H1 (cell line): ENCODE data around the gene ZNF836. TPM values are rescaled to one million over a fixed set of nuclear protein-coding genes. Genes with fewer than 3 reads are reported as not detected.

Experiments
- CTCF ChIA-PET: fragments of 300-600 bp; sonication (Branson Sonifier 250); formaldehyde crosslinking; loops from one replicate; lab custom pipeline; 2021; ENCODE audit not compliant: partially characterized antibody; lab: Charles Lee
- POLR2A ChIA-PET: fragments of 300-600 bp; sonication (Branson Sonifier 250); formaldehyde crosslinking; loops from one replicate; lab custom pipeline; 2021; ENCODE audit warnings: inconsistent platforms; ENCODE audit not compliant: partially characterized antibody; lab: Charles Lee
- DNase-seq, 2 experiments: peaks; one replicate each; pipeline versions ENCODE4 v3.0.0 to v3.0.0-alpha.2; 2010 to 2022; ENCODE audit warnings: low spot score in 2 of 2, low read depth in 1 of 2, mixed read lengths in 1 of 2
- FAIRE-seq: peaks from 2 replicates; lab custom pipeline; 2011; peaks lifted over from hg19 to GRCh38; lab: Jason Lieb, UNC
- H2AFZ ChIP-seq: 2 replicates; pipeline ENCODE4 v1.8.1; 2012; ENCODE audit warnings: low read length, inconsistent platforms
- H2AK5ac ChIP-seq: 2 replicates; pipeline ENCODE4 v1.6.1; 2013; ENCODE audit warnings: low read depth, low read length
- H2BK120ac ChIP-seq: replicated peaks from 2 replicates; pipeline ENCODE3; 2013; ENCODE audit warnings: low read depth, low read length, inconsistent platforms
- H2BK12ac ChIP-seq: 2 replicates; pipeline ENCODE4 v1.6.1; 2013; ENCODE audit warnings: low read depth, low read length
- H2BK15ac ChIP-seq: 2 replicates; pipeline ENCODE4 v1.6.1; 2013; ENCODE audit warnings: low read length
- H2BK20ac ChIP-seq: 2 replicates; pipeline ENCODE4 v1.6.1; 2013; ENCODE audit warnings: low read length
- H2BK5ac ChIP-seq: 2 replicates; pipeline ENCODE4 v1.6.1; 2013; ENCODE audit warnings: low read depth, low read length
- H3K14ac ChIP-seq: 2 replicates; pipeline ENCODE4 v1.6.1; 2013; ENCODE audit warnings: inconsistent platforms; ENCODE audit not compliant: insufficient read length
- H3K18ac ChIP-seq: 2 replicates; pipeline ENCODE4 v1.6.1; 2013; ENCODE audit warnings: low read length; ENCODE audit errors: extremely low read depth
- H3K23ac ChIP-seq: 2 replicates; pipeline ENCODE4 v1.6.1; 2013; ENCODE audit warnings: inconsistent platforms; ENCODE audit not compliant: insufficient read length
- H3K23me2 ChIP-seq: 2 replicates; pipeline ENCODE4 v1.6.1; 2013; ENCODE audit warnings: low read depth, low read length
- H3K27ac ChIP-seq: 2 replicates; pipeline ENCODE4 v1.6.1; 2011; ENCODE audit warnings: low read depth, low read length, inconsistent platforms
- H3K27me3 ChIP-seq, 4 experiments: replicated peaks in 1 of 4; 1 replicate in 1 of 4; 2 replicates in 3 of 4; pipeline versions ENCODE4 v1.6.1 to v1.8.1; 2011 to 2013; ENCODE audit warnings: low read length in 3 of 4, mild to moderate bottlenecking in 3 of 4, inconsistent platforms in 2 of 4, mixed read lengths in 2 of 4, moderate library complexity in 1 of 4; ENCODE audit not compliant: control insufficient read depth in 3 of 4, insufficient read depth in 3 of 4; ENCODE audit errors: extremely low read depth in 1 of 4
- H3K36me3 ChIP-seq, 4 experiments: 2 replicates each; pipeline versions ENCODE4 v1.6.1 to v1.8.1; 2011 to 2013; ENCODE audit warnings: mild to moderate bottlenecking in 4 of 4, low read length in 3 of 4, moderate library complexity in 2 of 4, control low read depth in 1 of 4, inconsistent platforms in 1 of 4; ENCODE audit not compliant: insufficient read depth in 4 of 4, control insufficient read depth in 2 of 4
- H3K4ac ChIP-seq: replicated peaks from 2 replicates; pipeline ENCODE3; 2013; ENCODE audit warnings: low read length, low read depth, mixed read lengths, inconsistent platforms; ENCODE audit not compliant: insufficient read length
- H3K4me1 ChIP-seq, 4 experiments: replicated peaks in 1 of 4; 1 replicate in 1 of 4; 2 replicates in 3 of 4; pipeline versions ENCODE4 v1.6.1 to v1.8.1; 2011 to 2013; ENCODE audit warnings: low read length in 3 of 4, inconsistent platforms in 2 of 4, mixed read lengths in 1 of 4; ENCODE audit not compliant: insufficient read depth in 4 of 4, control insufficient read depth in 3 of 4
- H3K4me2 ChIP-seq, 2 experiments: 2 replicates each; pipeline versions ENCODE4 v1.6.1 to v1.8.1; 2011 to 2013; ENCODE audit warnings: low read depth in 2 of 2, low read length in 2 of 2, control low read depth in 1 of 2, inconsistent platforms in 1 of 2, mild to moderate bottlenecking in 1 of 2; ENCODE audit not compliant: insufficient read depth in 1 of 2
- H3K4me3 ChIP-seq, 4 experiments: fragments of 200-600, 300-600 bp in 1 of 4; sonication (generic), shearing (Covaris generic), sonication (Bioruptor Twin) in 1 of 4; 2 replicates each; pipeline versions ENCODE4 v1.5.1 to v1.8.1; 2011 to 2016; ENCODE audit warnings: low read length in 4 of 4, low read depth in 3 of 4, control low read depth in 2 of 4, inconsistent platforms in 2 of 4, mild to moderate bottlenecking in 2 of 4, mixed read lengths in 1 of 4, moderate library complexity in 1 of 4; ENCODE audit not compliant: insufficient read depth in 2 of 4; ENCODE audit errors: extremely low read depth in 1 of 4
- H3K56ac ChIP-seq: replicated peaks from 2 replicates; pipeline ENCODE3; 2013; ENCODE audit warnings: low read depth, mild to moderate bottlenecking, mixed read lengths, low read length, inconsistent platforms; ENCODE audit not compliant: insufficient read length
- H3K79me1 ChIP-seq: 2 replicates; pipeline ENCODE4 v1.6.1; 2013; ENCODE audit warnings: low read depth, low read length, control low read depth
- H3K79me2 ChIP-seq, 2 experiments: 2 replicates each; pipeline versions ENCODE4 v1.6.1 to v1.8.1; 2012 to 2013; ENCODE audit warnings: low read length in 2 of 2, mild to moderate bottlenecking in 2 of 2, inconsistent platforms in 1 of 2; ENCODE audit not compliant: insufficient read depth in 2 of 2, control insufficient read depth in 1 of 2
- H3K9ac ChIP-seq, 4 experiments: replicated peaks in 1 of 4; 1 replicate in 1 of 4; 2 replicates in 3 of 4; pipeline versions ENCODE4 v1.6.1 to v1.8.1; 2011 to 2013; ENCODE audit warnings: low read depth in 3 of 4, low read length in 3 of 4, control low read depth in 2 of 4, mild to moderate bottlenecking in 2 of 4, moderate library complexity in 2 of 4, inconsistent platforms in 1 of 4; ENCODE audit errors: extremely low read depth in 1 of 4
- H3K9me3 ChIP-seq, 2 experiments: 2 replicates each; pipeline versions ENCODE4 v1.6.1 to v1.8.1; 2012 to 2013; ENCODE audit warnings: mild to moderate bottlenecking in 2 of 2, moderate library complexity in 2 of 2, control low read depth in 1 of 2, inconsistent platforms in 1 of 2, low read depth in 1 of 2, low read length in 1 of 2, mixed read lengths in 1 of 2; ENCODE audit not compliant: insufficient read depth in 2 of 2
- H4K20me1 ChIP-seq, 2 experiments: replicated peaks in 1 of 2; 2 replicates each; pipeline versions ENCODE3 to v1.8.1; 2011 to 2013; ENCODE audit warnings: inconsistent platforms in 2 of 2, low read length in 2 of 2, mild to moderate bottlenecking in 1 of 2; ENCODE audit not compliant: insufficient read depth in 2 of 2, control insufficient read depth in 1 of 2
- H4K5ac ChIP-seq: 2 replicates; pipeline ENCODE4 v1.6.1; 2013; ENCODE audit warnings: low read length, low read depth, mixed read lengths, inconsistent platforms; ENCODE audit not compliant: insufficient read length
- H4K8ac ChIP-seq: 2 replicates; pipeline ENCODE4 v1.8.0; 2013; ENCODE audit warnings: mild to moderate bottlenecking, moderate library complexity, low read length, inconsistent platforms; ENCODE audit not compliant: insufficient read depth; ENCODE audit errors: extremely low read depth
- H4K91ac ChIP-seq: replicated peaks from 2 replicates; pipeline ENCODE3; 2013; ENCODE audit warnings: low read length, mixed read lengths, inconsistent platforms; ENCODE audit not compliant: insufficient read length
- CHD1 ChIP-seq: IDR thresholded peaks from 2 replicates; pipeline ENCODE4 v1.6.1; 2012; ENCODE audit warnings: low read depth, low read length, improper control_type of control experiment
- FOSL1 ChIP-seq: IDR thresholded peaks from 2 replicates; pipeline ENCODE4 v1.6.1; 2011; ENCODE audit warnings: mild to moderate bottlenecking, low read depth, low read length, moderate library complexity; ENCODE audit not compliant: insufficient read depth
- NANOG ChIP-seq: IDR thresholded peaks from 2 replicates; pipeline ENCODE4 v1.6.1; 2011; ENCODE audit warnings: low read length, low read depth, mild to moderate bottlenecking, inconsistent platforms; ENCODE audit not compliant: insufficient read depth, poor library complexity, severe bottlenecking
- USF2 ChIP-seq: IDR thresholded peaks from 2 replicates; pipeline ENCODE4 v1.6.1; 2011; ENCODE audit warnings: low read length, improper control_type of control experiment
- WGBS, 2 experiments: shearing (Covaris generic) in 1 of 2; methylation state at CpG; one replicate each; pipeline versions ENCODE4 v1.1.6 to v1.1.7; 2013 to 2015; ENCODE audit warnings: low lambda C conversion rate in 2 of 2, mixed read lengths in 2 of 2, inconsistent platforms in 1 of 2, low coverage in 1 of 2, missing lambda C conversion rate in 1 of 2; ENCODE audit not compliant: insufficient replicate concordance in 2 of 2, insufficient coverage in 1 of 2, insufficient read length in 1 of 2; ENCODE audit errors: extremely low coverage in 1 of 2, missing lambda C conversion rate in 1 of 2; 5-methylcytosine and 5-hydroxymethylcytosine counted together
- polyA plus RNA-seq, 7 experiments: library from polyadenylated mRNA; depleted of rRNA in 3 of 7; stranded (reverse) in 5 of 7; unstranded in 2 of 7; fragments of >200 nt in 5 of 7; fragments of 200-250 nt in 2 of 7; gene quantifications; 1 replicate in 5 of 7; 2 replicates in 1 of 7; 4 replicates in 1 of 7; pipeline versions ENCODE4 v1.2.1 to v1.2.3, GENCODE V29; 2011 to 2013; ENCODE audit warnings: missing spikeins in 2 of 7, mixed read lengths in 2 of 7
- total RNA-seq: library from RNA; stranded (reverse); fragmentation: NEBNext Ultra II Directional; extraction: Animal tissue kit (Norgen Biotek cat#: 25700); gene quantifications from 2 replicates; pipeline ENCODE4 v1.2.1, GENCODE V29; 2021

Gene ZNF836
- total and polyA plus RNA-seq, 2 of the 8 experiments (the other 6 are each of a cell fraction or from before 2014, with no cell fraction given): 5.6 to 27.2 TPM

- no peak overlapping the region for H3K27ac ChIP-seq
- H3K23ac ChIP-seq: no peak overlapping the region
- H2BK120ac ChIP-seq: no peak overlapping the region
- FAIRE-seq (no peak), DNase-seq (no peak)
- H4K8ac ChIP-seq: no peak overlapping the region
- no peak overlapping the region for H2AFZ ChIP-seq
- H3K36me3 ChIP-seq: peaks cover 55 to 97% (median 90%) of the 10 kb centered on the region in 4 experiments
- no peak overlapping the region for H4K5ac ChIP-seq
- no peak overlapping the region for H2AK5ac ChIP-seq
- H3K4ac ChIP-seq: no peak overlapping the region
- H3K9ac ChIP-seq: no peak overlapping the region
- no peak overlapping the region for H2BK5ac ChIP-seq
- H3K14ac ChIP-seq: no peak overlapping the region
- POLR2A ChIA-PET: interaction anchor here (0.6 kb wide), 1 partner anchor 25 kb away, joined by 3 read pairs; no protein-coding TSS in a partner anchor
- no peak overlapping the region for H2BK20ac ChIP-seq
- H3K27me3 ChIP-seq: no peaks in the 10 kb centered on the region
- no peaks in the 10 kb centered on the region for H3K9me3 ChIP-seq
- H3K4me2 ChIP-seq: no peak overlapping the region
- H4K91ac ChIP-seq: no peak overlapping the region
- H2BK15ac ChIP-seq: no peak overlapping the region
- no peaks in the 10 kb centered on the region; a peak in 1 of 4 replicates for H3K79me2 ChIP-seq
- no peaks in the 10 kb centered on the region for H3K23me2 ChIP-seq
- no peak overlapping the region for H3K18ac ChIP-seq
- CTCF ChIA-PET: interaction anchor here (1.3 kb wide), 1 partner anchor 12 kb away, joined by 4 read pairs; no protein-coding TSS in a partner anchor
- H2BK12ac ChIP-seq: no peak overlapping the region
- peaks cover 2 to 11% of the 10 kb centered on the region in 2 experiments for H4K20me1 ChIP-seq
- no peaks in the 10 kb centered on the region for H3K4me1 ChIP-seq
- TF ChIP-seq USF2: peak; percentile 45; the same call in 1 of the 2 replicates
- TF ChIP-seq NANOG: no peak
- no peak for TF ChIP-seq CHD1
- no peak for TF ChIP-seq FOSL1
- H3K79me1 ChIP-seq: peaks cover 5% of the 10 kb centered on the region
- H3K56ac ChIP-seq: no peak overlapping the region
- H3K4me3 ChIP-seq: no peak overlapping the region
- 84% methylated on average over 5 of the region's 5 CpGs; no CpG with 5 or more reads in 1 of the 2 experiments for WGBS, 2 experiments
Observed at GRCh38 chr19:52217576-52217975, 46.2 kb upstream of the ZNF836 start.
